DND-41 (cell line): ENCODE measurements around the gene NINJ1.

ENCODE experiments used
- CTCF ChIP-seq: IDR thresholded peaks from 2 replicates; pipeline ENCODE4 v1.5.1; 2012; ENCODE audit warnings: borderline replicate concordance, low read length, moderate library complexity, mild to moderate bottlenecking; ENCODE audit not compliant: poor library complexity, severe bottlenecking; ENCODE audit errors: extremely low read depth
- EZH2 ChIP-seq: IDR thresholded peaks from 3 replicates; pipeline ENCODE4 v1.6.1; 2012; ENCODE audit warnings: borderline replicate concordance, low read depth, mild to moderate bottlenecking, moderate library complexity, low read length, inconsistent platforms; ENCODE audit not compliant: severe bottlenecking

DNA sequence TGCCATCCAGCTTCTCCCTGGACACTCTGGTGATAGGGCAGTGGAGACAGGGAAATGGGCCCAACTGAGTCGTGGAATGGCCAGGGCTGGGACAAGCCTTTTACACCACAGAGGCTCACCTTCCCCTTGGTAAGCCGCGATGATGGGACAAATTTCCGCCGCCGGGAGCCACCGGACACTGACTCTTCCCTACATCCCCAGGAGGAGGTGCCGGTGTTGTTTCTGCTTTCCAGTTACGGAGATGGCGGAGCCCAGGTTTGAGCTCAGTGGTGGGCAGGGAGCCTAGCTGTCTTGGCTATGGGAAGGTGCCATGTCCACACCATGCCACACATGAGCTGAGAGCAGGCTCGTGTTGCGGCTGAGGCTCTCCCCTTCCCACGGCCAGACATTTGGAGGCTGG is 30.0 kb upstream of the NINJ1 start:
- TF ChIP-seq CTCF (no peak), EZH2 (no peak)
